Measurements from ENCODE around the gene C12orf75. TPM values are rescaled to one million over a fixed set of nuclear protein-coding genes. Genes with fewer than 3 reads are reported as not detected.
"Not testable (repeated sequence)": the region's sequence is repeated elsewhere in the genome, so short reads cannot be mapped to it uniquely, and the experiment has no call there.

The C12orf75 gene
- total and polyA plus RNA-seq, 5 donors from 2014 or later = 53.0 to 184 (median 86.1) TPM

GRCh38 chr12:105399428-105400081, 69.1 kb downstream of the C12orf75 start:
- H3K4me1 ChIP-seq (ENCODE audit: control insufficient read depth, insufficient read depth, low read length, poor library complexity, severe bottlenecking) = no peaks in the 10 kb centered on the region
- H3K27ac Mint-ChIP-seq = no peak overlapping the region
- H3K36me3 ChIP-seq (ENCODE audit: control insufficient read depth, insufficient read depth, low read length) = no peaks in the 10 kb centered on the region
- no peak overlapping the region for H3K27ac ChIP-seq (ENCODE audit: insufficient read depth, low read length, poor library complexity, severe bottlenecking)
- peaks cover 6% of the 10 kb centered on the region for H3K27me3 Mint-ChIP-seq
- H3K27me3 ChIP-seq (ENCODE audit: control insufficient read depth, insufficient read depth, low read length) = no peaks in the 10 kb centered on the region
- no peak overlapping the region for H3K4me3 ChIP-seq (ENCODE audit: low read depth, low read length)
- ATAC-seq (ENCODE audit: low read depth in 2 of 2) (no peak), DNase-seq (no peak)
- no peak overlapping the region for H3K4me3 Mint-ChIP-seq
- peaks cover 0 to 16% (median 3%) of the 10 kb centered on the region in 7 donors for H3K9me3 Mint-ChIP-seq
- H3K9me3 ChIP-seq (ENCODE audit: control insufficient read depth in 2 of 2, low read length in 2 of 2) = peaks cover 0 to 6% of the 10 kb centered on the region in 2 experiments
- H3K4me1 Mint-ChIP-seq = no peaks in the 10 kb centered on the region
- peaks cover 14% of the 10 kb centered on the region for H3K36me3 Mint-ChIP-seq

GRCh38 chr12:105400227-105400626, 69.7 kb downstream of the C12orf75 start:
- peaks cover 18% of the 10 kb centered on the region for H3K36me3 Mint-ChIP-seq
- H3K27me3 Mint-ChIP-seq = peaks cover 6% of the 10 kb centered on the region
- H3K4me1 Mint-ChIP-seq = no peaks in the 10 kb centered on the region
- Histone ChIP-seq H3K27ac (ENCODE audit: insufficient read depth, low read length, poor library complexity, severe bottlenecking) (no peak overlapping the region), H3K36me3 (ENCODE audit: control insufficient read depth, insufficient read depth, low read length) (no peaks in the 10 kb centered on the region), H3K27me3 (ENCODE audit: control insufficient read depth, insufficient read depth, low read length) (no peaks in the 10 kb centered on the region), H3K4me1 (ENCODE audit: control insufficient read depth, insufficient read depth, low read length, poor library complexity, severe bottlenecking) (no peaks in the 10 kb centered on the region), H3K4me3 (ENCODE audit: low read depth, low read length) (no peak overlapping the region), H3K9me3 (ENCODE audit: control insufficient read depth in 2 of 2, low read length in 2 of 2) (peaks cover 0 to 6% of the 10 kb centered on the region in 2 experiments)
- H3K27ac Mint-ChIP-seq = no peak overlapping the region
- no peak overlapping the region for H3K4me3 Mint-ChIP-seq
- peaks cover 0 to 16% (median 3%) of the 10 kb centered on the region in 7 donors for H3K9me3 Mint-ChIP-seq
- DNase-seq (no peak), ATAC-seq (ENCODE audit: low read depth in 2 of 2) (no peak)

- H3K27me3 Mint-ChIP-seq = peaks cover 6% of the 10 kb centered on the region
- Histone ChIP-seq H3K27me3 (ENCODE audit: control insufficient read depth, insufficient read depth, low read length) (no peaks in the 10 kb centered on the region), H3K27ac (ENCODE audit: insufficient read depth, low read length, poor library complexity, severe bottlenecking) (no peak overlapping the region), H3K36me3 (ENCODE audit: control insufficient read depth, insufficient read depth, low read length) (no peaks in the 10 kb centered on the region), H3K4me3 (ENCODE audit: low read depth, low read length) (no peak overlapping the region), H3K9me3 (ENCODE audit: control insufficient read depth in 2 of 2, low read length in 2 of 2) (peaks cover 0 to 6% of the 10 kb centered on the region in 2 experiments), H3K4me1 (ENCODE audit: control insufficient read depth, insufficient read depth, low read length, poor library complexity, severe bottlenecking) (no peaks in the 10 kb centered on the region)
- no peak overlapping the region for H3K4me3 Mint-ChIP-seq
- no peak for DNase-seq
- no peaks in the 10 kb centered on the region for H3K4me1 Mint-ChIP-seq
- H3K27ac Mint-ChIP-seq = no peak overlapping the region
- H3K36me3 Mint-ChIP-seq = peaks cover 18% of the 10 kb centered on the region
- ATAC-seq (ENCODE audit: low read depth in 2 of 2) = no peak
- peaks cover 0 to 16% (median 3%) of the 10 kb centered on the region in 7 donors for H3K9me3 Mint-ChIP-seq
These were observed 70.7 kb downstream of the C12orf75 start for GRCh38 chr12:105401198-105401597.

GRCh38 chr12:105402366-105402765, 71.9 kb downstream of the C12orf75 start:
- Mint-ChIP-seq H3K9me3 (peaks cover 0 to 14% (median 3%) of the 10 kb centered on the region in 7 donors), H3K4me3 (no peak overlapping the region), H3K36me3 (peaks cover 18% of the 10 kb centered on the region), H3K27ac (no peak overlapping the region), H3K27me3 (peaks cover 6% of the 10 kb centered on the region), H3K4me1 (no peaks in the 10 kb centered on the region)
- no peaks in the 10 kb centered on the region for H3K27me3 ChIP-seq (ENCODE audit: control insufficient read depth, insufficient read depth, low read length)
- H3K27ac ChIP-seq (ENCODE audit: insufficient read depth, low read length, poor library complexity, severe bottlenecking) = no peak overlapping the region
- no peak for ATAC-seq (ENCODE audit: low read depth in 2 of 2)
- no peak overlapping the region for H3K4me3 ChIP-seq (ENCODE audit: low read depth, low read length)
- no peaks in the 10 kb centered on the region for H3K36me3 ChIP-seq (ENCODE audit: control insufficient read depth, insufficient read depth, low read length)
- no peaks in the 10 kb centered on the region for H3K4me1 ChIP-seq (ENCODE audit: control insufficient read depth, insufficient read depth, low read length, poor library complexity, severe bottlenecking)
- H3K9me3 ChIP-seq (ENCODE audit: control insufficient read depth in 2 of 2, low read length in 2 of 2) = peaks cover 0 to 6% of the 10 kb centered on the region in 2 experiments
- DNase-seq = no peak

GRCh38 chr12:105403095-105403494, 72.6 kb downstream of the C12orf75 start:
- no peak overlapping the region for H3K4me3 ChIP-seq (ENCODE audit: low read depth, low read length)
- no peaks in the 10 kb centered on the region for H3K27me3 ChIP-seq (ENCODE audit: control insufficient read depth, insufficient read depth, low read length)
- H3K27me3 Mint-ChIP-seq = peaks cover 4% of the 10 kb centered on the region
- no peaks in the 10 kb centered on the region for H3K4me1 Mint-ChIP-seq
- H3K27ac ChIP-seq (ENCODE audit: insufficient read depth, low read length, poor library complexity, severe bottlenecking) = no peak overlapping the region
- no peak overlapping the region for H3K27ac Mint-ChIP-seq
- no peak overlapping the region for H3K4me3 Mint-ChIP-seq
- DNase-seq (no peak), ATAC-seq (ENCODE audit: low read depth in 2 of 2) (no peak)
- no peaks in the 10 kb centered on the region for H3K4me1 ChIP-seq (ENCODE audit: control insufficient read depth, insufficient read depth, low read length, poor library complexity, severe bottlenecking)
- H3K36me3 ChIP-seq (ENCODE audit: control insufficient read depth, insufficient read depth, low read length) = no peaks in the 10 kb centered on the region
- H3K36me3 Mint-ChIP-seq = peaks cover 17% of the 10 kb centered on the region
- peaks cover 0 to 14% (median 3%) of the 10 kb centered on the region in 7 donors for H3K9me3 Mint-ChIP-seq
- H3K9me3 ChIP-seq (ENCODE audit: control insufficient read depth in 2 of 2, low read length in 2 of 2) = peaks cover 0 to 6% of the 10 kb centered on the region in 2 experiments

GRCh38 chr12:105404134-105404533, 73.6 kb downstream of the C12orf75 start:
- not testable (repeated sequence) for ATAC-seq (ENCODE audit: low read depth in 2 of 2); H3K9me3 ChIP-seq (ENCODE audit: control insufficient read depth in 2 of 2, low read length in 2 of 2); H3K36me3 ChIP-seq (ENCODE audit: control insufficient read depth, insufficient read depth, low read length); H3K4me3 ChIP-seq (ENCODE audit: low read depth, low read length); H3K9me3 Mint-ChIP-seq; H3K27me3 ChIP-seq (ENCODE audit: control insufficient read depth, insufficient read depth, low read length); H3K27me3 Mint-ChIP-seq; DNase-seq; H3K4me1 Mint-ChIP-seq; H3K27ac Mint-ChIP-seq; H3K4me3 Mint-ChIP-seq; H3K4me1 ChIP-seq (ENCODE audit: control insufficient read depth, insufficient read depth, low read length, poor library complexity, severe bottlenecking); H3K27ac ChIP-seq (ENCODE audit: insufficient read depth, low read length, poor library complexity, severe bottlenecking)
- peaks cover 11% of the 10 kb centered on the region for H3K36me3 Mint-ChIP-seq

GRCh38 chr12:105406497-105406896, 76.0 kb downstream of the C12orf75 start:
- no peak for DNase-seq
- H3K4me3 ChIP-seq (ENCODE audit: low read depth, low read length) = no peak overlapping the region
- H3K9me3 ChIP-seq (ENCODE audit: control insufficient read depth in 2 of 2, low read length in 2 of 2) = no peaks in the 10 kb centered on the region
- H3K4me3 Mint-ChIP-seq = no peak overlapping the region
- H3K27me3 Mint-ChIP-seq = no peaks in the 10 kb centered on the region
- peaks cover 12 to 22% (median 15%) of the 10 kb centered on the region in 4 donors for H3K4me1 Mint-ChIP-seq
- peaks cover 12% of the 10 kb centered on the region for H3K4me1 ChIP-seq (ENCODE audit: control insufficient read depth, insufficient read depth, low read length, poor library complexity, severe bottlenecking)
- H3K36me3 ChIP-seq (ENCODE audit: control insufficient read depth, insufficient read depth, low read length) = no peaks in the 10 kb centered on the region
- H3K36me3 Mint-ChIP-seq = peaks cover 7% of the 10 kb centered on the region
- peaks cover 0 to 6% (median 2%) of the 10 kb centered on the region in 7 donors for H3K9me3 Mint-ChIP-seq
- no peak overlapping the region for H3K27ac ChIP-seq (ENCODE audit: insufficient read depth, low read length, poor library complexity, severe bottlenecking)
- peak overlapping the region in 1 of 3 donors; percentile 71 for H3K27ac Mint-ChIP-seq
- no peak for ATAC-seq (ENCODE audit: low read depth in 2 of 2)
- no peaks in the 10 kb centered on the region for H3K27me3 ChIP-seq (ENCODE audit: control insufficient read depth, insufficient read depth, low read length)

- H3K27ac Mint-ChIP-seq = peak overlapping the region in 1 of 3 donors; percentile 32
- peaks cover 12 to 22% (median 15%) of the 10 kb centered on the region in 4 donors for H3K4me1 Mint-ChIP-seq
- H3K9me3 Mint-ChIP-seq = peaks cover 0 to 3% (median 0%) of the 10 kb centered on the region in 7 donors
- Histone ChIP-seq H3K27ac (ENCODE audit: insufficient read depth, low read length, poor library complexity, severe bottlenecking) (no peak overlapping the region), H3K4me3 (ENCODE audit: low read depth, low read length) (no peak overlapping the region), H3K36me3 (ENCODE audit: control insufficient read depth, insufficient read depth, low read length) (no peaks in the 10 kb centered on the region), H3K9me3 (ENCODE audit: control insufficient read depth in 2 of 2, low read length in 2 of 2) (no peaks in the 10 kb centered on the region), H3K4me1 (ENCODE audit: control insufficient read depth, insufficient read depth, low read length, poor library complexity, severe bottlenecking) (peaks cover 12% of the 10 kb centered on the region), H3K27me3 (ENCODE audit: control insufficient read depth, insufficient read depth, low read length) (no peaks in the 10 kb centered on the region)
- H3K36me3 Mint-ChIP-seq = peaks cover 3% of the 10 kb centered on the region
- H3K4me3 Mint-ChIP-seq = no peak overlapping the region
- DNase-seq (no peak), ATAC-seq (ENCODE audit: low read depth in 2 of 2) (no peak)
- peaks cover 8% of the 10 kb centered on the region for H3K27me3 Mint-ChIP-seq
These were observed 78.8 kb downstream of the C12orf75 start for GRCh38 chr12:105409279-105409678.
